Cardiac septum (tissue), 1 donor: ENCODE measurements around the gene PHKG2. TPM values are rescaled to one million over a fixed set of nuclear protein-coding genes. Genes with fewer than 3 reads are reported as not detected.

Experiments used
- DNase-seq: peaks from one replicate; pipeline ENCODE4 v3.0.0-alpha.2; 2020; ENCODE audit warnings: low spot score
- intact Hi-C: fragments of 100-400 bp; cut with DNase I; formaldehyde crosslinking; loops from one replicate; pipeline ENCODE4 v1.14.0; 2022
- total RNA-seq: library from RNA; stranded (reverse); fragmentation: NEBNext Ultra II Directional; extraction: Animal tissue kit (Norgen Biotek cat#: 25700); gene quantifications from one replicate; pipeline ENCODE4 v1.2.1, GENCODE V29; 2021
- donor health status: DM: no; HTN: no; CAD: no.

PHKG2 gene
- total RNA-seq, 1 donor from 2014 or later: 13.2 TPM

DNA sequence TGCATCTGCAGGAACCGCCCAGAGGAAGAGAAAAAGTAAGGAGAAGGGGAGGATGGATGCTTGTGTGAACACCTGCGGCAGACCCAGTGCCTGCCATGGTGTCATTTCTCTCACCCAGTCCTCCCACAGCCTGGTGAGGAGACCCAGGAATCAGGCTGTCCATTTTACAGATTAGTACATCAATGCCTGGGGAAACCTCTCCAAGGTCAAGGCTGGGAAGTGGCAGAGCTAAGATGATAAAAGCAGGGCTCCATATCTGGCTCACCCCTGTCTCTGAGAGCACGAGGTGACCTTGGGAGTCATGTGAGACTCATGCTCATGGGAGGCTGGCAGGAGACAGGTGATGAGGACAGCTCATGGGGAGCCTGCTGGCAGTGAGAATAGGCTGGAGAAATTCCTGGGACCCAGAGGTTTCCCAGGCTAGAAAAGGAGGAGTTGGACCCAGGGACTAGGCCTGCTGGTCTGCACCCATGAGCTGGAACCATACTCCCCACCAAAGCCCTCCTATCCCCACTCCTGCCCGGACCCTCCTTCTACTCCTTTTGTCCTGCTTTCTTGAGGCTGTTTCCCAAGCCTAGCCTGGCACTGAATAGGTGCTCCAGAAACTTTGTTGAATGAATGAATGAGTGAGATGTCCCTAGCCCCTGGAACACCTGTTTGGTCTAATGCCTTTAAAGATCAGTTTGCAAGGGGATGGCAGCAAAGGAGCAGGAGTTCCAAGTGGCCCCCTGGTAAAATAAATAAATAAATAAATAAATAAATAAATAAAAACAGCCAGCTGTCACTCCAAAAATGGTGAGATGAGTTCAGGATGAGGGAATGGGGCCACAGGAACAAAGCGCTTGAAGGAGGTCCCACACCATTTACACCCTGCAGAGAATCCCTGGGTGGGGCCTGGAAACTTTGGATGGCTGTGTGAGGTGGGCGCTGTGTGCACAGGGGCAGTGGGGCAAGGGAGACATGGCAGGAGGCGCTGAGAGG lies 37.2 kb downstream of the PHKG2 start:
- intact Hi-C loops: loop anchor here (5.0 kb wide), 2 partner anchors 107 to 137 kb away; partner anchors contain the start of genes BCL7C and FBXL19
- no peak for DNase-seq

GRCh38 chr16:30786115-30786935 lies 38.1 kb downstream of the PHKG2 start:
- DNase-seq: no peak
- intact Hi-C loops: loop anchor here (5.0 kb wide), 2 partner anchors 106 to 136 kb away; partner anchors contain the start of genes BCL7C and FBXL19

- DNase-seq: peak; percentile 82
- intact Hi-C loops: loop anchor here (1.0 to 5.0 kb wide), 3 partner anchors 18 to 135 kb away; partner anchors contain the start of genes BCL7C and FBXL19
Measured at GRCh38 chr16:30786936-30787612, 38.8 kb downstream of the PHKG2 start, which contains the start of gene ZNF629. ZNF629 (minus strand) TSS chr16:30787205; CDS start chr16:30784482, 2,723 bp downstream.

DNA sequence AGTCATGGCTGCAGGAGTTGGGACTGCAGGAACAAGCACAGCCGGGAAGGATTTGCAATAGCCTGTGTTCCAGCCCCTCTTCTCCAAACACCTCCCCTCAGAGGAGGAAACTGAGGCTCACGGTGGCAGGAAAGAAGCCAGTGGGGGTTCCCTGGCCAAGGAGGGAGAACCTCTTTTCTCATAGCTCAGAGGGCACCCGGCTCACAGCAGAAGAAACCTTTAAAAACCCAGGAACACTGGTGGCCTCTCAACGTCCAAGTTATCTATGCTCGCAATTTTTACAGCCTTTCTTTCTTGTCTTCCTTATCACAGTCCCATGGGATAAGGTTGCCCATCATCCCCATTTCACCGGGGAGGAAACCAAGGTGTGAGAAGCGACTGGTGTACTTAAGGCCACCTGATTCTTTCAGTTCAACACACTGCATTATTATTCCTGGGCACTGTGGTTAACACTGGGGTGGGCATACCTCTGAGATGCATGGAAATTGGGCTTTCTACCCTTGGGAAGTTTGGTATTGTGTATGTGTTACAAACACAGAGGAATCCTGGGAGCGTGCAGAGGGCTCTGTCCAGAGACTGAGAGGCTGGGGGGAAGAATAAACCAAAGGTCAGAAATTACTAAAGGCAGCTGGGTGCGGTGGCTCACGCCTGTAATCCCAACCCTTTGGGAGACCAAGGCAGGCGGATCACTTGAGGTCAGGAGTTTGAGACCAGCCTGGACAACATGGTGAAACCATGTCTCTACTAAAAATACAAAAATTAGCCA lies 39.6 kb downstream of the PHKG2 start:
- DNase-seq: no peak
- intact Hi-C loops: loop anchor here (1.0 to 5.0 kb wide), 3 partner anchors 18 to 135 kb away; partner anchors contain the start of genes BCL7C and FBXL19

- intact Hi-C loops: no loop called here
- DNase-seq: no peak
Measured at GRCh38 chr16:30793508-30794069, 45.4 kb downstream of the PHKG2 start.

GRCh38 chr16:30794634-30795033 lies 46.4 kb downstream of the PHKG2 start:
- intact Hi-C loops: no loop called here
- no peak for DNase-seq

DNA sequence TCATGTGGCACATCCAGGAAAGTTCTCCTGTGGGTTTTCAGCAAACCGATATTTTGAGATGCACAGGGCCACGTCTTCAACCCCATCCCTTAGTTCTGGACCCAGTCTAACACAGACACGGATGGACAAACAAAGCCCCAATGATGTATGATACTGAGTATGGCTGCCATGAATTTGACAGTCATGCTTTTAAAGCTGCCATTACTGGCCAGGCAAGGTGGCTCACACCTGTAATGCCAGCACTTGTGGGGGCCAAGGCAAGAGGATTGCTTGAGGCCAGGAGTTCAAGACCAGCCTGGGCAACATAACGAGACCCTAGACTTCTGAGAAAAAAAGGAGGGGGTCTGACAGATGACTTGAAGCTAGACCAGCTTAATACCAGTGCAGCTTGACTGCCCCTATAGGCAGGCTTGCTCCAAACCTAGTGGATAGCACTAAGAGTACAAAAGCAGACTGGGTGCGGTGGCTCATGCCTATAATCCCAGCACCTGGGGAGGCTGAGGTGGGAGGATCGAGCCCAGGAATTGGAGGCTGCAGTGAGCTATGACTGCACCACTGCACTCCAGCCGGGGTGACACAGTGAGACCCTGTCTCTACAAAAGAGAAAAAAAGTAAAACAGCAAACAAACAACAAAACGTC lies 49.6 kb downstream of the PHKG2 start:
- DNase-seq: no peak
- intact Hi-C loops: no loop called here

Other genes with a start within 250 kb of the PHKG2 start
- gene ZNF768, start 221.9 kb upstream of the PHKG2 start, total RNA-seq: 49.8 TPM
- 13.7 TPM for gene ZNF747, start 213.6 kb upstream of the PHKG2 start, total RNA-seq
- 11.4 TPM for gene ZNF764, start 190.1 kb upstream of the PHKG2 start, total RNA-seq
- 12.1 TPM for gene ZNF688, start 176.7 kb upstream of the PHKG2 start, total RNA-seq
- gene ZNF785, start 162.7 kb upstream of the PHKG2 start, total RNA-seq: 6.7 TPM
- 4.9 TPM for gene ZNF689, start 138.0 kb upstream of the PHKG2 start, total RNA-seq
- gene PRR14, start 97.5 kb upstream of the PHKG2 start, total RNA-seq: 21.1 TPM
- gene FBRS, start 90.0 kb upstream of the PHKG2 start, total RNA-seq: 33.2 TPM
- 47.8 TPM for gene SRCAP, start 49.3 kb upstream of the PHKG2 start, total RNA-seq
- gene CFAP119, start 13.6 kb downstream of the PHKG2 start, total RNA-seq: 1.0 TPM
- 47.9 TPM for gene RNF40, start 13.9 kb downstream of the PHKG2 start, total RNA-seq
- gene ZNF629, start 38.8 kb downstream of the PHKG2 start, total RNA-seq: 22.7 TPM
- 27.6 TPM for gene BCL7C, start 145.7 kb downstream of the PHKG2 start, total RNA-seq
- 17.7 TPM for gene CTF1, start 148.2 kb downstream of the PHKG2 start, total RNA-seq
- gene FBXL19, start 175.1 kb downstream of the PHKG2 start, total RNA-seq: 8.0 TPM
- gene ORAI3, start 200.6 kb downstream of the PHKG2 start, total RNA-seq: 9.5 TPM
- 9.6 TPM for gene SETD1A, start 209.3 kb downstream of the PHKG2 start, total RNA-seq
- gene HSD3B7, start 236.8 kb downstream of the PHKG2 start, total RNA-seq: 5.4 TPM